ENCODE measurements around the gene POLR2I. TPM values are rescaled to one million over a fixed set of nuclear protein-coding genes. Genes with fewer than 3 reads are reported as not detected.

Gene POLR2I
- total and polyA plus RNA-seq, 9 of the 15 experiments (the other 6 are each of a cell fraction or from before 2014, with no cell fraction given), result 28.0 to 283 (median 123) TPM

- TF ChIP-seq HINFP (tag; conservative IDR thresholded peaks at IDR 0.05; ENCODE audit: low read depth) (no peak), ZNF398 (CRISPR knock-in tag; IDR thresholded peaks at IDR 0.05) (no peak), TAL1 (IDR thresholded peaks at IDR 0.05) (no peak), FIP1L1 (IDR thresholded peaks at IDR 0.05; ENCODE audit: low read depth, low read length, poor library complexity, severe bottlenecking) (no peak), PTBP1 (IDR thresholded peaks at IDR 0.05; ENCODE audit: low read depth, low read length) (no peak), NRF1 (conservative IDR thresholded peaks at IDR 0.05 in 1 of 2, IDR thresholded peaks at IDR 0.05 in 1 of 2) (no peak), KDM5B (IDR thresholded peaks at IDR 0.05; ENCODE audit: insufficient replicate concordance, low read depth, low read length) (no peak), JUNB (CRISPR knock-in tag; conservative IDR thresholded peaks at IDR 0.05) (no peak)
Measured at GRCh38 chr19:36120092-36120983, 5.7 kb upstream of the POLR2I start (continued).

Measured in K562 (cell line).